Activated CD4-positive, alpha-beta T cell treated with anti-CD3 and anti-CD28 coated beads, Interleukin-2, Interleukin-6, amounts not matched to agents 100 ng/mL and 50 ng/mL, durations not matched to agents 16 hours and 8 hours (primary cell): ENCODE results near the gene ZNF281.

ENCODE experiments used
- DNase-seq: peaks from one replicate; pipeline ENCODE4 v3.0.0-alpha.2; 2020

Gene ZNF281

GRCh38 chr1:200384818-200385390 is 24.9 kb downstream of the ZNF281 start:
- DNase-seq, result no peak

- DNase-seq, result no peak
These were observed 28.4 kb downstream of the ZNF281 start for GRCh38 chr1:200381256-200381984.

- DNase-seq, result no peak
These were observed 29.2 kb downstream of the ZNF281 start for GRCh38 chr1:200380589-200381021.

- no peak for DNase-seq
These were observed 29.8 kb downstream of the ZNF281 start for GRCh38 chr1:200379940-200380588.

- DNase-seq, result no peak
These were observed 30.4 kb downstream of the ZNF281 start for GRCh38 chr1:200379432-200379757.

- DNase-seq, result no peak
These were observed 31.7 kb downstream of the ZNF281 start for GRCh38 chr1:200378096-200378495.

- DNase-seq, result no peak
These were observed 33.3 kb downstream of the ZNF281 start for GRCh38 chr1:200376528-200376927.

- no peak for DNase-seq
These were observed 35.1 kb downstream of the ZNF281 start for GRCh38 chr1:200374569-200375295.

GRCh38 chr1:200373811-200374231 is 36.0 kb downstream of the ZNF281 start:
- no peak for DNase-seq

- no peak for DNase-seq
These were observed 37.0 kb downstream of the ZNF281 start for GRCh38 chr1:200372885-200373181.

- no peak for DNase-seq
These were observed 37.5 kb downstream of the ZNF281 start for GRCh38 chr1:200372095-200372884.

- DNase-seq, result no peak
These were observed 40.1 kb downstream of the ZNF281 start for GRCh38 chr1:200369706-200370105.

- no peak for DNase-seq
These were observed 40.7 kb downstream of the ZNF281 start for GRCh38 chr1:200369131-200369530.

GRCh38 chr1:200368556-200368955 is 41.3 kb downstream of the ZNF281 start:
- DNase-seq, result no peak

- DNase-seq, result no peak
These were observed 41.8 kb downstream of the ZNF281 start for GRCh38 chr1:200367841-200368534.

GRCh38 chr1:200366577-200367253 is 43.1 kb downstream of the ZNF281 start:
- DNase-seq, result no peak

GRCh38 chr1:200365897-200366426 is 43.9 kb downstream of the ZNF281 start:
- DNase-seq, result no peak

- no peak for DNase-seq
These were observed 45.0 kb downstream of the ZNF281 start for GRCh38 chr1:200364831-200365230.

GRCh38 chr1:200364091-200364759 is 45.6 kb downstream of the ZNF281 start:
- DNase-seq, result no peak

GRCh38 chr1:200363264-200363933 is 46.4 kb downstream of the ZNF281 start:
- DNase-seq, result no peak
